AG04450 (cell line): ENCODE data around the gene RNF19B. TPM values are rescaled to one million over a fixed set of nuclear protein-coding genes. Genes with fewer than 3 reads are reported as not detected.

Experiments used
- polyA plus RNA-seq: library from polyadenylated mRNA; depleted of rRNA; stranded (reverse); fragments of >200 nt; gene quantifications from 2 replicates; pipeline ENCODE4 v1.2.3, GENCODE V29; 2011; rRNA removed

The RNF19B gene
- polyA plus RNA-seq, 1 experiment, result 10.1 TPM

Other genes starting within 250 kb of the RNF19B start
- 105 and 107 TPM in 2 replicates for gene YARS1, start 147.5 kb downstream of the RNF19B start, polyA plus RNA-seq
- gene S100PBP, start 147.2 kb downstream of the RNF19B start, polyA plus RNA-seq, result 32.2 and 43.7 TPM in 2 replicates
- 1.5 and 1.9 TPM in 2 replicates for gene FNDC5, start 93.9 kb downstream of the RNF19B start, polyA plus RNA-seq
- 0.06 and 0.29 TPM in 2 replicates for gene HPCA, start 78.3 kb downstream of the RNF19B start, polyA plus RNA-seq
- gene TMEM54, start 63.4 kb downstream of the RNF19B start, polyA plus RNA-seq, result 28.6 and 49.5 TPM in 2 replicates
- gene AK2, start 72.1 kb upstream of the RNF19B start, polyA plus RNA-seq, result 129 TPM in 2 replicates
- gene AZIN2, start 116.3 kb upstream of the RNF19B start, polyA plus RNA-seq, result 7.0 and 7.8 TPM in 2 replicates
- 4.5 and 7.2 TPM in 2 replicates for gene TRIM62, start 217.2 kb upstream of the RNF19B start, polyA plus RNA-seq